HG02571 (cell line): ENCODE data around the gene GFOD2.
A peak's percentile ranks its signal among the peaks of the same experiment; 100 is the strongest.

ENCODE experiments used
- ATAC-seq: cut with Tn5 transposase; IDR thresholded peaks from one replicate; pipeline ENCODE4 v1.9.1; 2021; ENCODE audit warnings: mild to moderate bottlenecking, moderate library complexity; ENCODE audit not compliant: unreplicated experiment

GFOD2 gene

GRCh38 chr16:67673712-67674580 is 45.2 kb downstream of the GFOD2 start:
- ATAC-seq: no peak

DNA sequence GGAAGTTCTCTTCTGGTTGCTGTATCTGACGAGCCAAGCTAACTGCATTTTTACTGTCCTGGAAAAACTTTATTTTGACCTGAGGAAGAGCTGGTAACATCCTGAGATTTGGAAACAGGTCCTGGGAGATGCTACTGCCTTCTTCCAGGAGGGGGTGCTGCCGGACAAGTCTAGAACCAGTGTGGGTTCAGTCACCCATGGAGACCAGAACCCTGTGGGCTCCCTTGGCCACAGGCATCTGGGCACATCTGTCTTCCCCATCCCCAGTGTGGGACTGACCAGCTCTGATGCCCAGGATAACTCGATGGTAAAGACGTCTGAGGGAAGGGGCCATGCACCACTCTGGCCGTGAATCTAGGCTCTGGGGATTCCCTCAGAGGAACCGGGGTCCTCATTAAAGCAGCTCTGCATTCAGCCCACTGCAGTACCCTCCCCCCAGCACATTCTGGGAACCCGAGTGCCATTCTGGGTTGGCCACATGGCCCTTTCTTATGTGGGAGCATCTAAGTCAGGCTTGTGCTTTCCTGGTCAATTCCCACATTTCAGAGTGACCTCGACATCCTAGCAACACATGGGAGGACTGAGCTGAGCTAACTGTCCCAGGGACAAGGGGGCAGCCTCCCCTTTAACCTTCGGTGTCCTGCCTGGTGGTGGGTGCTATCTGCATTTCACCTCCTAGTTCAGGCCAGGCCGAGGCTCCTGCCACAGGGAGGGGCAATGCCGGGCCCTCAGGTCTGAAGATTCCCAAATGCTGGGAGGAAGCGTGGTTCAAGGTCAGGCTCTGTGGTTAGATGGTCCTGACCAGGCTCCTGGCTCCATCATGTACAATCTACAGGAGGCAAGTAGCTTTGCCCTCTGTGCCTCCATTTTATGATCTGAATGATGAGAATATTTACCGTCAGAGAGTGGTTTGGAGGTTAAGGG is 46.1 kb downstream of the GFOD2 start:
- no peak for ATAC-seq

GRCh38 chr16:67672306-67672705 is 46.8 kb downstream of the GFOD2 start:
- no peak for ATAC-seq

DNA sequence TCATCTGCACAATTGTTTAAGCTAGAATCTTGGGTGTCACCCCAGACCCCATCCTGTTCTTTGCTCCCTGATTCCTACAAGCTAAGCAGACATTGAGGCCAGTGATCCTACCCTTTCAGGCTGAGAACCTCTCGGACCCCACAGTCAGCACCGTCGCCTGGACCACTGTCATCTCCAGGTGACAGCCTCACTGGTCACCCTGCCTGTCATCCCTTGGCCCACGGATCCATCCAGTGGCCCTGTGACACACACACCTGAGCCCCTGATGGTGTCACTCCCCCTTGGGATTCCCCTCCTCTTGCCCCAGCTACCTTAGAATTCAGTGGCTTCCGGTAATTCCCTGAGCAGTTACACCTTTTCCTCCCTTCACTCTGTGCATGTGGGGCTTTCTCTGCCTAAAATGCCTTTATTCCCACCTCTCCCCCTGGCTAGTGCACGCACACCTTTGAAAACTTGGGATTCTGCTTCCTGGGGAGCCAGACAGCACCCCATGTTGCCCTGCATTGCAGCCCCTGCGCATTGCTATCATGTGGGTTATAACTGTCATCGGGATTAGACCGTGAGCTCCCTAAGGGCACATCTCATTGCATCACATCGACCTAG is 49.5 kb downstream of the GFOD2 start:
- ATAC-seq: no peak

- ATAC-seq: no peak
These were observed 50.5 kb downstream of the GFOD2 start for GRCh38 chr16:67668495-67669157.

DNA sequence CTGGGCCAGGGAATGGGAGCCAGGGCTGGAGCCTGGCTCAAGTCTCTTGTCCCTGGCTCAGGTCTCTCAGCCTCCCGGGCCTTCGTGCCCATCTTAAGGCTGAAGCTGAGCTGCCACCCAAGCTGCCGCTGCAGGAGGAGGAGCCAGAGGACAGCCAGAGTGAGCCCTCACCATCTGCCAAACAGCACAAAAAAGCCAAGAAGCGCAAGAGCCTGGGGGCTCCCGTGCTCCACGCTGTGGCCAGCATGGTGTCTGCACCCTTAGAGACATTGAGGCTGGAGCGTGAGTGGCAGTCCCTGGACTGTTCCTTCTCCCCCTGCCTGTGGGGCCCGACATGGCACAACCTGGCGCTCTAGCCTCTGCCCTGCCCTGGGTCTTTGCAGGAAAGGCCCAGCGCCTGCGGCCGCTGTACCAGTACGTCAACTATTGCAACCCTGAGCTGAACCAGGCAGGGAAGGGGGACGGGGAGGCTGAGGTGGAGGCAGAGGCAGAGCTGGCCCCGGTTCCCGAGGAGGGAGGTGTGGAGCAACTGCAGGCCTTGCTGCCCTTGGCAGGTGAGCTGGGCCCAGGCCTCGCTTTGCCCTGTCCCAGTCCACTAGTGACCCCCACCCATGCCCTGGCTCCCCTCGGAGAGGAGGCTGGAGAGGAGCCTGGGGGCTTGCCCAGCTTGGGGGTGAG is 51.2 kb downstream of the GFOD2 start:
- peak; percentile 68 for ATAC-seq

DNA sequence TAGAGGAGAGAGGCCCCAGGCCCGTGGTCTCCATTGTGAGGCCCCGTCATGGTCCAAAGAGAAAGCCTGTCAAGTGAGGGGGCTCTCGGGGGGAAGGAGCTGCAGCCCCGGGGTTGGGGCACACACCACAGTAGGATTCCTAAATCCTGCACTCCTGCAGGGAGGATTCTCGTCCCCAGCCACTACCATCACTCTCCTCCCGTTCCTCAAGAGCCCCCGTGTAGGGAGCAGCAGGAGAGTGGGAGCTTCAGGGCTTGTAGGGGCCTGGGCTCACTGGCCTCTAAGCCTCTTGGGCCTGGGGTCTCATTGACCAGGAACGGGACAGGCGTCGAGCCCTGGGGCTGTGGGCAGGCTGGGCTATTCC is 51.7 kb downstream of the GFOD2 start:
- ATAC-seq: no peak

- ATAC-seq: peak; percentile 57
These were observed 52.3 kb downstream of the GFOD2 start, which contains the start of the genes C16orf86 and ENKD1 for GRCh38 chr16:67666559-67667452. TSS of gene C16orf86 (plus strand) at chr16:67666814. CDS start at chr16:67666971, 157 bp downstream. TSS of gene ENKD1 (minus strand) at chr16:67666750. CDS start at chr16:67666442, 308 bp downstream.

GRCh38 chr16:67666032-67666551 is 53.0 kb downstream of the GFOD2 start:
- ATAC-seq: no peak

DNA sequence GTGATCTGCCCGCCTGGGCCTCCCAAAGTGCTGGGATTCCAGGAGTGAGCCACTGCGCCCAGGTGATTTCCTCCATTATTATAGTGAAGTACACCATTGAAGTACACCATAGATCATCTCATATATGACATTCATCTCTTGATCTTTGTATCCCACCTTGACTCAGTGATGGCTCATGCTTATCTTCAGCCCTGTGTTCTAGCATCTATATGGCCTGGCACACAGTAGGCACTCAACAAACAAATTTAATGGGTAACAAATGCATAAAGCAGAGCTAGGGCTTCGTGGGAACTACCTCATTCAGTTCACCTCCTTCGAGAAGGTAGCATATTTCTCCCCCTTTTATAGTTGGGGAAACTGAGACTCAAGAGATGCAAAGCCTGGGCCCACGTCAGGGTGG is 53.5 kb downstream of the GFOD2 start:
- ATAC-seq: no peak

DNA sequence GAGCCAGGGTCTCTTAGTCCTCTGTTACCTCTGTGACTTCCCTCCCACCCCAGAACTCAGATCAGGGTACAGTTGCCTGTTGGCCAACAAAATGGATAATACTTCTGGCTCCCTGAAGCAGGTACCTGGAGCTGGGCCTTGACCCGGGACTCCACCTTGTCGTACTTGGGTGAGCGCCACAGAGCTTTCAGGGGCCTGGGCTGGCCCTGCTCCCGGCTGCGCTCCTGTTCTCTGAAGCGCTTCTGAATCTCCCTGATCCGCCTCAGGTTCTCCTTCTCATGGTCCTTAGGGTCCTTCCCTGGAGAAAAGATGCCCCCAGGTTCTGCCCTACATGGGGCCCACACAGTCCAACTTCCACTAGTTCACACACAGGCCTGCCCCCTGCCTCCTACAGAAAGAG is 54.2 kb downstream of the GFOD2 start:
- no peak for ATAC-seq

GRCh38 chr16:67664258-67664657 is 54.9 kb downstream of the GFOD2 start:
- ATAC-seq: no peak

GRCh38 chr16:67663877-67664222 is 55.3 kb downstream of the GFOD2 start:
- no peak for ATAC-seq

DNA sequence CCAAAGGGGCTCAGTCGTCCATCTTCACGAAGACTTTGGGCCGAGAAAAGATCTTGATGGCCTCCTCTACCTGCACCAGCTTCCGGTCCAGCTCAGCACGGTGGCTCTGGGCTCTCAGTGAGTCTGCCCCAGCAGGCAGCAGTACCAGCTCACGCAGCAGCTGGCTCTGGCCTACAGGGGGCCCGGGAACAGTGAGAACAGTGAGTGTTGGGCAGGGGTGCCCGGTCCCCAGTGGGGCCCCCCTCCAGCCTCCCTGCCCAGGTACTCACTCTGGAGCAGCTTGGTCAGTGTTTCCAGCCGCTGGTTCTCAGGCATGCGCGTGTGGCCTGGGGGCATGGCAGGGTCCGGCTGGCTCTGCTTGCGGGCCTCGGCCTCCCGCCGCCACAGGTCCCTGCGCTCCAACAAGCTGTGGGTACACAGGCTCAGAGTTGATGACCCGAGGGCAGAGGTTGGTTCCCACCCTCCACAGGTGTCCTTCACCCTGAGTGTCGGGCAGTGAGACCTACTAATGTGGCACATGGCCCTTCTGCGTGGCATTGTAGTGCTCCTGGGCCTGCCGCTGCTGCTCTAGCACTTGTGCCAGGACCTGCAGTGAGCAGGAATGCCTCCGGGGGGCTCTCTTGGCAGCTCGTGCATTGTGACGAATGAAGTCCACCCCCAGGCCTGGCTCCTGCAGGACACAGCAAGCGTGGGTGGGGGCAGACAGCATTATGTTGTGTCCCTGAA is 55.8 kb downstream of the GFOD2 start:
- ATAC-seq: no peak

- ATAC-seq: no peak
These were observed 56.5 kb downstream of the GFOD2 start for GRCh38 chr16:67662653-67663010.

GRCh38 chr16:67661886-67662652 is 57.0 kb downstream of the GFOD2 start:
- no peak for ATAC-seq

GRCh38 chr16:67661101-67661761 is 57.9 kb downstream of the GFOD2 start:
- no peak for ATAC-seq
